Measurements from ENCODE around the gene AKR7A2.
"Not testable (repeated sequence)": the region's sequence is repeated elsewhere in the genome, so short reads cannot be mapped to it uniquely, and the experiment has no call there.

AKR7A2 gene

DNA sequence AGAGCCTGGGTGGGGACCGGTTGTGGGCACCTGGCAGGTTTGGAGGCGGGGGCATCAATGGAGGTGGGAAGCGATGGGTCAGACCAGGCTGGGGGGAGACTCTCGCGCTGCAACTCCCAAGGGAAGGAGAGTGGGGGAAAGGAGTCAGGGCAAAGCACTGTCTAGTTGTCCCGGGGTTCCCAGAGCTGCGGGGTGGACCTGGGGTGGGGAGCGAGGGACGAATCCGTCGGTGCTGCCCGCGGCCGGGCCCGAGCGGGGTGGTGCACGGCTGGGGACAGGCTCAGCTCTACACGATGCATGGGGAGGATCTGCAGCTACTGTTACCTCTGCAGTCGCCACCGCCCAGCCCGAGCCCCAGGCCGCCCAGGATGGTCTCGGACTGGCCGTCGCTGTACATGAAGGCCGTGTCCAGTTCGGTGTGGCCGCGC, 427 bp downstream of the AKR7A2 start:
- H3K27me3 Mint-ChIP-seq (ENCODE audit: low read depth): no peaks in the 10 kb centered on the region
- peaks cover 15% of the 10 kb centered on the region for H3K36me3 Mint-ChIP-seq (ENCODE audit: low read depth)
- H3K9me3 Mint-ChIP-seq: no peaks in the 10 kb centered on the region
- peak overlapping the region; percentile 91 for H3K27ac Mint-ChIP-seq
- H3K4me1 Mint-ChIP-seq (ENCODE audit: low read depth): peaks cover 32% of the 10 kb centered on the region
- no peak for DNase-seq (ENCODE audit: low spot score)
- H3K4me3 Mint-ChIP-seq: peak overlapping the region; percentile 93

GRCh38 chr1:19310720-19311502, 1.0 kb downstream of the AKR7A2 start:
- no peaks in the 10 kb centered on the region for H3K9me3 Mint-ChIP-seq
- H3K27ac Mint-ChIP-seq: peak overlapping the region; percentile 91
- peaks cover 16% of the 10 kb centered on the region for H3K36me3 Mint-ChIP-seq (ENCODE audit: low read depth)
- H3K4me3 Mint-ChIP-seq: peak overlapping the region; percentile 93
- no peaks in the 10 kb centered on the region for H3K27me3 Mint-ChIP-seq (ENCODE audit: low read depth)
- H3K4me1 Mint-ChIP-seq (ENCODE audit: low read depth): peaks cover 30% of the 10 kb centered on the region
- DNase-seq (ENCODE audit: low spot score): no peak

DNA sequence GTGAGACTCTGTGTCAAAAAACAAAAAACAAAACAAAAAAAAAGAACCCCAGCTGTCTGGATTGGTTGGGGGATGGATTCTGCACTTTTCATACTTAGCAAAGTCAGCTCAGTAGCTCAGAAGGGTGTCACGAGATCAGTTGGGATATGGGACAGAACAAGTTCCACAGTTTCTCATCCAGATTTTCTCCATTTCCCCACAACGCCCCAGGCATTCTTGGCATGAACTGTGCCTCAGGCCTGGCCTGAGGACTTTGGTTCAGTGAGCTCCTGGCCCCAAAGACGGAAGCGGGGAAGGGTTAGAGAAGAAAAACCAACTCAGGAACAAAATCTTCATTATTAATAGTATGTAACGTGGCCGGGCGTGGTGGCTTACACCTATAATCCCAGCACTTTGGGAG, 1.9 kb downstream of the AKR7A2 start:
- H3K4me3 Mint-ChIP-seq: peak overlapping the region; percentile 93
- no peak for DNase-seq (ENCODE audit: low spot score)
- no peak overlapping the region for H3K27ac Mint-ChIP-seq
- no peaks in the 10 kb centered on the region for H3K9me3 Mint-ChIP-seq
- H3K27me3 Mint-ChIP-seq (ENCODE audit: low read depth): no peaks in the 10 kb centered on the region
- peaks cover 16% of the 10 kb centered on the region for H3K36me3 Mint-ChIP-seq (ENCODE audit: low read depth)
- peaks cover 23% of the 10 kb centered on the region for H3K4me1 Mint-ChIP-seq (ENCODE audit: low read depth)

DNA sequence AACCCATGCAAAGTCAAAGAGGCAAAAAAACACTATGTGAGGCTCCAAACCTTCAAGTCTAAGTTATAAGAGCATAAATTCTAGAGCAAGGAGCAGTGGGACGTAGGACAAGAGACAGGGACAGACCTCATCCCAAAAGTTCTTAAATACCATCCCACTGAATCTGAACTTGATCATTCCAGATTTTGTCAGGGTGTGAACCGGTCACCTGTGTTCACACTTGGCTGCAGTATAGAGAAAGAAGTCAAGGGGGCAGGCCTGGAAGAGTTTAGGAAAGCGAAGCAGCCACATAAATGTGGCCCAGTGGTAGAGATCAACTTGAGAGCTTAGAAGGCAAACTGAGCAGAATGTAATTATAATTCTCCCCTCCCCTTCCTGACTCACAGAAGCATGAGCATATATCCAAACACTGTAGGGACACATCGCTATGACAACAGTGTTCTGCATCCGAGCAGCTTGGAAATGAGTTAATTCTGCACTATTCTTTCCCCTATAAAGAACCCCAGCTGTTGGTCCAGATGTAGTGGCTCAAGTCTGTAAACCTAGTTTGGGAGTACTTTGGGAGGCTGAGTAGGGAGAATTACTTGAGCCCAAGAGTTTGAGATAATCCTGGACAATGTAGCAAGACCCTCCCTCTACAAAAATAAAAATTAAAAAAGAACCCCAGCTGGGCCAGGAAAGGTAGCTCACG, 2.7 kb downstream of the AKR7A2 start:
- Mint-ChIP-seq H3K36me3 (ENCODE audit: low read depth) (peaks cover 23% of the 10 kb centered on the region), H3K4me1 (ENCODE audit: low read depth) (peaks cover 23% of the 10 kb centered on the region), H3K4me3 (no peak overlapping the region), H3K27me3 (ENCODE audit: low read depth) (no peaks in the 10 kb centered on the region), H3K9me3 (no peaks in the 10 kb centered on the region), H3K27ac (no peak overlapping the region)
- no peak for DNase-seq (ENCODE audit: low spot score)

- no peak overlapping the region for H3K27ac Mint-ChIP-seq
- no peaks in the 10 kb centered on the region for H3K27me3 Mint-ChIP-seq (ENCODE audit: low read depth)
- no peak for DNase-seq (ENCODE audit: low spot score)
- H3K36me3 Mint-ChIP-seq (ENCODE audit: low read depth): peaks cover 28% of the 10 kb centered on the region
- H3K4me3 Mint-ChIP-seq: no peak overlapping the region
- H3K4me1 Mint-ChIP-seq (ENCODE audit: low read depth): peaks cover 19% of the 10 kb centered on the region
- no peaks in the 10 kb centered on the region for H3K9me3 Mint-ChIP-seq
Observed at GRCh38 chr1:19308509-19308907, 3.4 kb downstream of the AKR7A2 start.

- Mint-ChIP-seq H3K27me3 (ENCODE audit: low read depth) (no peaks in the 10 kb centered on the region), H3K4me3 (no peak overlapping the region), H3K9me3 (no peaks in the 10 kb centered on the region), H3K36me3 (ENCODE audit: low read depth) (peaks cover 32% of the 10 kb centered on the region), H3K27ac (no peak overlapping the region), H3K4me1 (ENCODE audit: low read depth) (peaks cover 13% of the 10 kb centered on the region)
- DNase-seq (ENCODE audit: low spot score): no peak
Observed at GRCh38 chr1:19307794-19308508, 4.0 kb downstream of the AKR7A2 start.

DNA sequence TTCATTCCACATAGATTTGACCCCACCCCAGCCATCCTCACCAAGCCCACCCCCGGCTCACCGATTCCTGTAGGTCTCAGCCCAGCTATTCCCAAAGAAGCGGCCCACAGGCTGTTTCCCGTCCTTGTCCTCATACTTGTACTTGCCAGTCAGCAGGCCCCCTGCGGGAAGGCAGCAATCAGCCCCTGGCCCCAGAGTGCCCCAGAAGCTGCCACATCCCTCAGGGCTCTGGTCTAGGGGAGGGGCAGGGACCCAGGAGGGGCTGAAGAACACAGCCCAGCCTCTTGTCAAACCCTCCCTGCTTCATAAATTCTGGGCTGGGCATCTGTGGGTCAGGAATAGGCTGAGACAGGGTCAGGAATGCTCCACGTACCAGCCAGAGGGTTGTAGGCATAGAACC, 5.0 kb downstream of the AKR7A2 start:
- no peak for DNase-seq (ENCODE audit: low spot score)
- no peaks in the 10 kb centered on the region for H3K27me3 Mint-ChIP-seq (ENCODE audit: low read depth)
- H3K27ac Mint-ChIP-seq: no peak overlapping the region
- H3K9me3 Mint-ChIP-seq: no peaks in the 10 kb centered on the region
- H3K4me3 Mint-ChIP-seq: no peak overlapping the region
- H3K4me1 Mint-ChIP-seq (ENCODE audit: low read depth): peaks cover 10% of the 10 kb centered on the region
- H3K36me3 Mint-ChIP-seq (ENCODE audit: low read depth): peaks cover 32% of the 10 kb centered on the region

DNA sequence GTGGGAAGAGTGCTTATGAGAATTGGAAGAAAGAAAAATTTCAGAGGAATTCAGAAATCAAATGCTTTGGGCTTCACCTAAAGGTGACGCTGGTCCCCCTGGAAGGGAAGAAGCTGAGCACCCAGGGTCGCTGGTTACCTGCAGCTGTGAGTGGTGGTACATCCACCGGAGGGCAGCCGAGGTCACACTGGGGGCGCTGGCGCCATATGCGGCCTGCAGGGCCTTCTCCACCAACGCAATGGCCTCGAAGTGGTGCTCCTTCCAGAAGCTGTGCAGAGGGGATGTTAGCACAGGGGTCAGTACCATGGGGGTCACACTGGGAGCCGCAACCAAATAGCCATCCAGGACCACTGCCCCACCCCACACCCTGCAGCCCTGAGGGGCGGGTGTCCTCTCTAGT, 6.1 kb downstream of the AKR7A2 start:
- Mint-ChIP-seq H3K4me3 (no peak overlapping the region), H3K4me1 (ENCODE audit: low read depth) (peaks cover 5% of the 10 kb centered on the region), H3K27ac (no peak overlapping the region), H3K36me3 (ENCODE audit: low read depth) (peaks cover 32% of the 10 kb centered on the region), H3K9me3 (no peaks in the 10 kb centered on the region), H3K27me3 (ENCODE audit: low read depth) (no peaks in the 10 kb centered on the region)
- no peak for DNase-seq (ENCODE audit: low spot score)

GRCh38 chr1:19304081-19304480, 7.9 kb downstream of the AKR7A2 start:
- H3K27me3 Mint-ChIP-seq (ENCODE audit: low read depth); H3K9me3 Mint-ChIP-seq; H3K4me3 Mint-ChIP-seq; DNase-seq (ENCODE audit: low spot score); H3K27ac Mint-ChIP-seq; H3K4me1 Mint-ChIP-seq (ENCODE audit: low read depth): not testable (repeated sequence)
- H3K36me3 Mint-ChIP-seq (ENCODE audit: low read depth): peaks cover 32% of the 10 kb centered on the region

GRCh38 chr1:19300211-19300610, 11.7 kb downstream of the AKR7A2 start:
- Mint-ChIP-seq H3K27ac (no peak overlapping the region), H3K36me3 (ENCODE audit: low read depth) (peaks cover 23% of the 10 kb centered on the region), H3K4me3 (no peak overlapping the region), H3K4me1 (ENCODE audit: low read depth) (no peaks in the 10 kb centered on the region), H3K27me3 (ENCODE audit: low read depth) (no peaks in the 10 kb centered on the region), H3K9me3 (peaks cover 15% of the 10 kb centered on the region)
- DNase-seq (ENCODE audit: low spot score): no peak

DNA sequence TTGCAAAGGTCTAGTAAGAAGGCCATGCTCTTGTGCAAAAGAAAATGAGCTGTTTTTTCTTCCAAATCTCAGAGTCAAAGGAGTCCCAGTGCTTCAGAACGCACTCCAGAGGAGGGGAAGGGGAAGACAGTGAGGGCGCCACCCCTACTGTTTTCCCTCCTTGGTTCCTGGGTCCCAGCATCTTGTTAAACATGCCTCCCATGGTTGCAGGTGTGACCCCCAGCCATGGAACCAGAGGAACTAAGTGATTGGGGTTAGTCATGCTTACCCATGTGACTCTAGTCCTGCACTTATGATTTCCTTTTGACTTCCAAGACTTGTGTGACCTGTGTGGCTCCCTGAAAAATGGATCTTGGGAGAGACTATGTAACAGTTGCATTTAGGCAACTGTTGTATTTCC, 17.3 kb downstream of the AKR7A2 start:
- Mint-ChIP-seq H3K36me3 (ENCODE audit: low read depth) (peaks cover 26% of the 10 kb centered on the region), H3K9me3 (peaks cover 46% of the 10 kb centered on the region), H3K4me3 (no peak overlapping the region), H3K4me1 (ENCODE audit: low read depth) (no peaks in the 10 kb centered on the region), H3K27me3 (ENCODE audit: low read depth) (no peaks in the 10 kb centered on the region), H3K27ac (no peak overlapping the region)
- DNase-seq (ENCODE audit: low spot score): no peak

DNA sequence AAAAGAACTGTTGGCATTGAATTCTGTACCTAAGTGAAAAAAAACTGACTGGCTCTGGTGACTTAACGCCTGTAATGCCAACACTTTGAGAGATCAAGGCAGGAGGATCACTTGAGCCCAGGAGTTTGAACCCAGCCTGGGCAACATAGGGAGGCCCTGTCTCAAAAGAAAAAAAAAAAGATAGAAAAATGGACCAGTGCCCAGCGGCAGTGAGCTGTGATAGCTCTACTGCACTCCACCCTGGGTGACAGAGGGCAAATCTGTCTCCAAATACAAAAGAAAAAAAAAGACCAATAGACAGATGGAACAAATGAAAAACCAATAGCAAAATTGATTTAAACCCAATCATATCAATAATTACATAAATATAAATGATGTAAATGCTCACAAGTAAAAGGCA, 22.7 kb downstream of the AKR7A2 start:
- H3K4me3 Mint-ChIP-seq: peak overlapping the region; percentile 48
- peaks cover 21% of the 10 kb centered on the region for H3K9me3 Mint-ChIP-seq
- no peak overlapping the region for H3K27ac Mint-ChIP-seq
- no peak for DNase-seq (ENCODE audit: low spot score)
- H3K36me3 Mint-ChIP-seq (ENCODE audit: low read depth): peaks cover 13% of the 10 kb centered on the region
- H3K27me3 Mint-ChIP-seq (ENCODE audit: low read depth): peaks cover 3% of the 10 kb centered on the region
- peaks cover 2% of the 10 kb centered on the region for H3K4me1 Mint-ChIP-seq (ENCODE audit: low read depth)

DNA sequence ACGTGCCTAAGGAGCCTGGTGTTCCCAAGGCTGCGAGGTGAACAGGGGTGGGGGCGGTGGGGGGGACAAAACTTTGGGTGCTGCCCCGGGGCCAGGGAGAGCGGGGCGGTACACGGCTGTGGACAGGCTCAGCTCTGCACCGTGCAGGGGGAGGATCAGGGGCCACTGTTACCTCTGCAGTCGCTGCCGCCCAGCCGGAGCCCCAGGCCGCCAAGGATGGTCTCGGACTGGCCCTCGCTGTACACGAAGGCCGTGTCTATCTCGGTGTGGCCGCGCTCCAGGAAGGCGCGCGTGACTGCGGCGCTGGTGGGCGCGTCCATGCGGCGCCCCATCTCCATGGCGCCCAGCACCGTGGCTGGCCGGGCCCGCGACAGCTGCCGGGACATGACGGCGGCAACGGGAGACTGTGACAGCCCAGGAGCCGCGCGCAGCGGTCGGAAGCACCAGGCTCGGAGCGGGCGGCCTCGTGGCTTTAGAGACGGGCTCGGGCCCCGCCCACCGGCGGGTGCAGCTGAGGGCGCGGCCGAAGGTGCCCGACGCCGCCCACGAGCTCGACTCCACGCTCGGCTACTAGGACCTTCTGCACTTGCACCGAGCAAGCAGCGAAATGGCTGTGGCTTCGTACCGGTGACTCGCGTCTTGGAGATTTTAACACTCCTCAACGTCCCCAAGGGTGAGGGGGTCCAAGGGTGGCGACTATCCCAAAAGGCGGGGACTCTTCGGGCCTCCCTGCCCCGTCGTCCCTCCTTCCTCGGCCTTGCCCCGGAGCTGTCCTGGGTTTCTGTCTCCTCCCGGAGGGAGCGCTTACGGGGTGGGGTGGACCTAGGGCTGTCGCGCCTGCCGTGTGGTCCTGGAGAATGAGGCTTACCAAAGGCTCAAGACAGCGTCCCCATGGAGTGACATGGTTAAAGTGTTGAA, 23.4 kb downstream of the AKR7A2 start, which contains the start of gene AKR7A3:
AKR7A3 (minus strand) TSS at position 447 of the 918 bp plus-strand sequence; CDS start at position 386, 61 bp downstream.
- not testable (repeated sequence) for H3K27me3 Mint-ChIP-seq (ENCODE audit: low read depth); H3K4me1 Mint-ChIP-seq (ENCODE audit: low read depth)
- peak within 1 kb of the TSS; percentile 54 for H3K4me3 Mint-ChIP-seq
- peak; percentile 55 for DNase-seq (ENCODE audit: low spot score)
- H3K27ac Mint-ChIP-seq: peak within 1 kb of the TSS; percentile 35
- H3K36me3 Mint-ChIP-seq (ENCODE audit: low read depth): peaks cover 12% of the 10 kb centered on the region
- peaks cover 16% of the 10 kb centered on the region for H3K9me3 Mint-ChIP-seq

Measured in T-helper 2 cell treated with Interferon-gamma antibody and Interleukin-4, amounts not matched to agents 5 μg/mL and 100 μg/mL, for 36 hours (primary cell).